Caki2 (cell line): ENCODE data around the gene INO80. TPM values are rescaled to one million over a fixed set of nuclear protein-coding genes. Genes with fewer than 3 reads are reported as not detected.

ENCODE experiments used
- DNase-seq: peaks from one replicate; pipeline ENCODE4 v3.0.0-alpha.2; 2015; ENCODE audit warnings: low read depth
- in situ Hi-C: cut with HindIII; loops from 2 replicates; pipeline ENCODE4 v1.10.0; 2016; ENCODE audit warnings: low sequenced_read_pairs, low pct_unique_long_range_greater_than_20kb, mixed read lengths
- total RNA-seq: library from RNA; depleted of rRNA; stranded (reverse); fragments of >200 nt; shearing (Covaris generic); gene quantifications from 2 replicates; pipeline ENCODE4 v1.2.3, GENCODE V29; 2014; ENCODE audit warnings: low replicate concordance

Gene INO80
- total RNA-seq, 1 experiment from 2014 or later: 41.1 TPM

GRCh38 chr15:41061667-41062066 is 54.4 kb downstream of the INO80 start:
- in situ Hi-C loops: no loop called here
- DNase-seq: no peak

GRCh38 chr15:41060505-41060904 is 55.6 kb downstream of the INO80 start:
- DNase-seq: no peak
- in situ Hi-C loops: no loop called here

DNA sequence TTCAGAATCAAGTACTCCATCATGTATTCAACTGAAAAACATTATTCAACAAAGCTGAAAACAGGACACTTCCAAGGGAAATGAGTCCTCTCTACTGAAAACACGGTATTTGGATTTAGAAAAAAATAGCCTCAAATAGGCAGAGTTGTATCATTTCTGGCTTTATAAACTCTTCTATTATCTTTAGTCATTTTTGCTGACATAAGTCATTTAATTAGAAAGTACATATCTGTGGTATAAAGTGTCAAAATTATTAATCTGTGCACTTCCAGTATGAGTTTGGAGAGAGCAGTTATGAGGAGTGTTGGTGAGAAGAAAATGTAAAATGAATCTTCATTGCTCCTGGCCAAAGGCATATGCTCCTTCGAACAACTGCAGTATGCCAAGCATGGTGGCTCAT is 59.3 kb downstream of the INO80 start:
- in situ Hi-C loops: no loop called here
- no peak for DNase-seq

- DNase-seq: no peak
- in situ Hi-C loops: no loop called here
Measured at GRCh38 chr15:41055706-41056105, 60.4 kb downstream of the INO80 start.

- no peak for DNase-seq
- in situ Hi-C loops: no loop called here
Measured at GRCh38 chr15:41051139-41051538, 64.9 kb downstream of the INO80 start.

DNA sequence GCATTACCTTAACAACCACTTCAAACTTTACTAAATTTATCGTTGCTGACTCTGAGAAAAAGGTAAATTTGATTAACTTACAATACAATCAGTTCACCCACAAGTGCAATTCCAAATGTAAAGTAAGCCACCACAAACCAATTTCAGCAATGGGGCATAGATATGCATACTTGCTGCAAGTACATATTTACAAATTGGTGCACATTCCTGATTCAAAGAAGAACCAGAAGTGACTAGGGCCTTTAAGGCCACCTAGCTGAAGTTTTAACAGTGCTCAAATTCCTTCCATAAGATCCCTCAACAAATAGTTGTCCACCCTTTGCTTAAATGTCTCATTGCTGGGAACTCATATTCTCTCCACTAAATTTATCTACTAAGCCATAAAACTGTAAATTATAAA is 67.2 kb downstream of the INO80 start:
- in situ Hi-C loops: no loop called here
- no peak for DNase-seq

DNA sequence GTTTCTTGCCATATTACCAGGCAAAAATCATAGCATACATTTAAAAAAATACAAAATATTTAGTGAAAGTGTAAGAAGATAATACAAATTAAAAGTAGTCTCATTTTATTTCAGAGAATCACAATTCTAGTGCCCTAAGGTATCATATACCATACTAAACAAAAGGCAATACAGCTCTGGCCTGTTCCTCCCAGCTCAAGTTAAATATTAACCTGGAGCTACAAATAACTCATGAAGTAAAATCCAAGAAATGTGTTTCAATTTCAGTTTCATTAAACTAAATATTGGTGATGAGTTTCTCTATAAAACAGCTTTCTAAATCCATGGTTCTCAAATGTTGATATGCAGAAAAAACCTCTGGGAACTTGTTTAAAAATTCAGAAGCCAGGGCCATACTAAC is 67.7 kb downstream of the INO80 start:
- no peak for DNase-seq
- in situ Hi-C loops: no loop called here

GRCh38 chr15:41047474-41047873 is 68.6 kb downstream of the INO80 start:
- in situ Hi-C loops: no loop called here
- DNase-seq: no peak

DNA sequence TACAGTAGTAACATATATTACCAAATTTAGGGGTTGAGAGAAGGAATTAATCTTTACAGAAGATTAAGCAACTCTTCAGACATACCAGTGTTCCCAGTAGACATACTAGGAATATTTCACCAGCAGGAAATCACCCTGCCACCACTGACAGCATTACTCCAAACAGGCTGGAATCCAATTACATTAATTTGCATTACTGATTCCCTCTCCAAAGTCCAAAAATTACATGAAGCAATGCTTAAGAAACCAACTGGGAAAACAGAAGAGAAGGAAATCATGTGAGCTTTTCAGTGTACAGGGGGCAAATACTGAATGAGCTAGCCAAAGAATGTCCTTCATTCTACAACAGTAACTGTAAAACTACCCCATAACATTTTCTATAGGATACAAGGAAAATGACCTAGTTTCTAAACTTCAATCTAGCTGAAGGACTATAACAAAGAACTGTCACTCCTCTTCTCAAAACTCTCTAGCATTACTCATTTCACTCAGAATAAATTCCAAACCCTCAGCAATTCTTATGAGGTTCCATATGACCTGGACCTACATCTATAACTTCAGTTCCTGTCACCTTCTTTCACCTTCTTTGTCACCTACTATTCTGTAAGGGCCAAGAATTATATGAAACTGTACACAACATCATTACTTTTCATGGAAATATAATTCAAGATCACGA is 72.7 kb downstream of the INO80 start:
- DNase-seq: no peak
- in situ Hi-C loops: no loop called here

- DNase-seq: no peak
Measured at GRCh38 chr15:41042851-41043250, 73.2 kb downstream of the INO80 start.

GRCh38 chr15:41039121-41039520 is 77.0 kb downstream of the INO80 start:
- DNase-seq: no peak
- in situ Hi-C loops: no loop called here

More at GRCh38 chr15:41042851-41043250, 73.2 kb downstream of the INO80 start:
- in situ Hi-C loops: no loop called here

DNA sequence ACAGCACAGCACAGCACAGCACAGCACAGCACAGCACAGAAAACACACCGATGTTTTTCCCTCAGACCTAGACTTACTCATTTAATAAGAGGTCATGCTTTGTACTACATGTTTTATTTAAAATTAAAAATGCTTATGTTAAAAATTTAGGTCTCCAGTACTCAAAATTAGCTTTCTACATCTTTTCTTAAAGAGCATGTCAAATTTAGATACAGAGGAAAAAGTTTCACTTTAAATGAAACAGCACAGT is 84.1 kb downstream of the INO80 start:
- in situ Hi-C loops: no loop called here
- no peak for DNase-seq

DNA sequence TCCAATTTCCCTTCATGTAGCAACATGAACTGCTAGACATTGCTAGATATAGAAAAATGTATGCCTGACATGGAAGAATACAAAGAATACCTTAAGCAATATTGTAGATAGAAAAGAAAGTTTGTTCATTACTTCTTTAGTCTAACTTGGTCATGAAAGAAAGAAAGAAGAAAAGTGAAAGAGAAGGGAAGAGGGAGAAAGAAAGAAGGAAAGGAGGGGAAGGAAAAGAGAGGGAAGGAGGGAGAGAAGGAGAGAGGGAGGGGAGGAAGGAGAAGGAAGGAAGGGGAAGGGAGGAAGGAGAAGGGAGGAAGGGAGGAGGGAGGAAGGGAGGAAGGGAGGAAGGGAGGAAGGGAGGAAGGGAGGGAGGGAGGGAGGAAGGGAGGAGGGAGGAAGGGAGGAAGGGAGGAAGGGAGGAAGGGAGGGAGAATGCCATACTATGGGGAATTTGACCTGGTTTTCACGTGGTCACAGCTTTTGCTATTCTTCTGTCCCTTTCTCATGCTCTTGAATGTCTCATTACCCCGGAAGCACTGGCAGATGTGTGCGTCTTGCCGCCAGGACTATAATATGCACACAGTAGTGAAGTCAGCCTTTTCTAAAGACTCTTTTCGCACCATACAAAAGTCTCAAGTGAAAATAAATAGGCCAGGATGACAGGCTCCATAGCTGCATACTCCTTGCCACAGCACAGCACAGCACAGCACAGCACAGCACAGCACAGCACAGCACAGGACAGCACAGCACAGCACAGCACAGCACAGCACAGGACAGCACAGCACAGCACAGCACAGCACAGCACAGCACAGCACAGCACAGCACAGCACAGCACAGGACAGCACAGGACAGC is 84.6 kb downstream of the INO80 start:
- in situ Hi-C loops: no loop called here
- DNase-seq: no peak

DNA sequence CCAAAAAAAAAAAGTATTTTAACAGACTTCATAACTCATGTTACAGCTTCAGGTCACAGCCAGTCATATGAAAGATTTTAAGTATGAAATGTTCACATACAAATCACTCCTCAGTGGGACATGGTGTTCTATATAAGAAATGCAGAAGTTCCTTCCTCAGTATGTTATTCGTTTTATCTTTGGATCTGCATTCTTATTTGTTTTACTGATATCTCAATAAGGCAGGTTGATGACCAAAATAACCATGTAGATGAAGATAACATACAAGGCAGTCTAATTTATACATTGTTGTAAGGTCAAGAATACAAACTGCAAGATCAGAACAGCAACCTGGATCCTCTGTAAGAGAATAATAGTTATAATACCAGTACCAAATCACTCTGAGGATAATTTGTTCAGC is 87.2 kb downstream of the INO80 start:
- in situ Hi-C loops: no loop called here
- DNase-seq: no peak

- no peak for DNase-seq
- in situ Hi-C loops: no loop called here
Measured at GRCh38 chr15:41025393-41025792, 90.7 kb downstream of the INO80 start.

GRCh38 chr15:41024885-41025284 is 91.2 kb downstream of the INO80 start:
- no peak for DNase-seq
- in situ Hi-C loops: no loop called here

DNA sequence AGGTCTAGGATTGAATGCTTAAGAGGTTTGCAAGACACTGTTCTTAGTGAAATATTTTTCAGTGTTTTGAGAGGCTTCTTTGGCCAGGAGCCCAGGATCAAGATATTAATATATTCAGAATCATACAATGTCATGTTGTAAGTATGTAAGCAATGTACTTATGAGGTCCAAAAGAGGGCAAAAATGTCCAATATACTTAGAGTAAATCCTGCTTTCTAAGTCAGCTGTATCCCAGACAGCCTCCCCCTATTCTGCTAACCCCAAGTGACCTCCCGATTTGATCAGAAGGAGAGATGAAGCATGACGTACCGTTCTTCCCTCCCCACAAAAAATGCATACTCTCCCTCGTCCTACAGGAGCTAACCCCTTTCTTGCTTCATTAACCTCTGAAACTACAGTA is 91.9 kb downstream of the INO80 start:
- in situ Hi-C loops: no loop called here

GRCh38 chr15:41022487-41023090 is 93.5 kb downstream of the INO80 start:
- in situ Hi-C loops: no loop called here
- peak; percentile 18 for DNase-seq

More for the DNA sequence above, 91.9 kb downstream of the INO80 start:
- DNase-seq: no peak

GRCh38 chr15:41020829-41021228 is 95.3 kb downstream of the INO80 start:
- DNase-seq: no peak
- in situ Hi-C loops: no loop called here

DNA sequence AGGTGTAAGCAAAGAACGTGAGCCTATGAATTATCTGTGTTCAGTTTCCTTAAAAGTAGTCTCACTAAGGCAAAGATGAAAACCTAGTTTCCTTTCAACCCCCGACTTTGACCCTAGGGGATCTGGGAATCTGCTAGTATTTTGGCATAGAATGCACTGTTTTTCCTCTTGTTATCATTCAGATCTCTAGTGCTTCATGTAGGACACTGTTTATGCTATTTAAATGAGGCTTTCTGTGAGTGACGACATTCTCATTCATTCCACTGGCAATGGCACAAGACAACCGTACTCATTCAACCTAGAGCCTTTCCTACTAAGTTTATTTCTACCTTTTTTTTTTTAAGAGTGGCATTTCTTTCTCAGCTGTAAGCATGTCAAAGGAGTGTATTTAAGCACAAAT is 95.8 kb downstream of the INO80 start:
- in situ Hi-C loops: no loop called here

More for the DNA sequence above, 95.8 kb downstream of the INO80 start:
- no peak for DNase-seq
